CD8-positive, alpha-beta memory T cell (primary cell): ENCODE measurements around the gene B9D1. TPM values are rescaled to one million over a fixed set of nuclear protein-coding genes. Genes with fewer than 3 reads are reported as not detected.

Experiments used
- CTCF ChIA-PET: fragments of 350-600 bp; sonication (Branson Sonifier 250); formaldehyde crosslinking; loops from one replicate; lab custom pipeline; 2021; ENCODE audit warnings: antibody characterized with exemption; lab: Charles Lee
- POLR2A ChIA-PET: fragments of 350-600 bp; sonication (Branson Sonifier 250); formaldehyde crosslinking; loops from one replicate; lab custom pipeline; 2021; ENCODE audit warnings: antibody characterized with exemption; lab: Charles Lee
- DNase-seq, 5 donors: peaks; one replicate each; pipeline versions ENCODE4 v3.0.0 to v3.0.0-alpha.2; 2020 to 2022; ENCODE audit warnings: mixed read lengths in 1 of 5
- H3K27ac ChIP-seq: one replicate; pipeline ENCODE4 v1.7.0; 2013; ENCODE audit warnings: low read depth, mild to moderate bottlenecking, low read length, moderate library complexity
- H3K27me3 ChIP-seq: 2 replicates; pipeline ENCODE4 v1.7.0; 2013; ENCODE audit warnings: low read length, mild to moderate bottlenecking; ENCODE audit not compliant: insufficient read depth, poor library complexity, severe bottlenecking
- H3K36me3 ChIP-seq: 2 replicates; pipeline ENCODE4 v1.7.0; 2013; ENCODE audit warnings: mild to moderate bottlenecking, low read length, moderate library complexity; ENCODE audit not compliant: insufficient read depth
- H3K4me1 ChIP-seq: 2 replicates; pipeline ENCODE4 v1.7.0; 2013; ENCODE audit warnings: mild to moderate bottlenecking, low read length, moderate library complexity; ENCODE audit not compliant: insufficient read depth
- H3K4me3 ChIP-seq: 2 replicates; pipeline ENCODE4 v1.7.0; 2013; ENCODE audit warnings: mild to moderate bottlenecking, low read length
- H3K9me3 ChIP-seq: 2 replicates; pipeline ENCODE4 v1.7.0; 2013; ENCODE audit warnings: mild to moderate bottlenecking, low read length
- H3K27ac Mint-ChIP-seq, 8 donors: one replicate each; pipeline ENCODE4 v1.8.0; 2020 to 2021; ENCODE audit warnings: mixed read lengths in 8 of 8, mild to moderate bottlenecking in 6 of 8, inconsistent platforms in 3 of 8, moderate library complexity in 3 of 8
- H3K27me3 Mint-ChIP-seq, 2 donors: one replicate each; pipeline ENCODE4 v1.8.0; 2020 to 2021; ENCODE audit warnings: mixed read lengths in 2 of 2, mild to moderate bottlenecking in 1 of 2, moderate library complexity in 1 of 2
- H3K36me3 Mint-ChIP-seq, 3 donors: one replicate each; pipeline ENCODE4 v1.8.0; 2020 to 2021; ENCODE audit warnings: mixed read lengths in 3 of 3, inconsistent platforms in 1 of 3, mild to moderate bottlenecking in 1 of 3
- H3K4me1 Mint-ChIP-seq, 3 donors: one replicate each; pipeline ENCODE4 v1.8.0; 2020 to 2021; ENCODE audit warnings: mixed read lengths in 3 of 3, inconsistent platforms in 1 of 3, mild to moderate bottlenecking in 1 of 3
- H3K4me3 Mint-ChIP-seq, 7 donors: one replicate each; pipeline ENCODE4 v1.8.0; 2020 to 2021; ENCODE audit warnings: mixed read lengths in 7 of 7, mild to moderate bottlenecking in 6 of 7, moderate library complexity in 4 of 7, inconsistent platforms in 2 of 7
- H3K9me3 Mint-ChIP-seq, 5 donors: one replicate each; pipeline ENCODE4 v1.8.0; 2020 to 2022; ENCODE audit warnings: mixed read lengths in 5 of 5, mild to moderate bottlenecking in 3 of 5, moderate library complexity in 2 of 5, inconsistent platforms in 1 of 5
- polyA plus RNA-seq: library from polyadenylated mRNA; unstranded; fragments of 300-500 nt; fragmentation: Illumina TruSeq; gene quantifications from one replicate; pipeline ENCODE4 v1.2.3, GENCODE V29; 2021
- total RNA-seq, 2 experiments: library from RNA; stranded (reverse); gene quantifications; one replicate each; pipeline ENCODE4 v1.2.3, GENCODE V29; 2021

The B9D1 gene
- total and polyA plus RNA-seq, 3 experiments from 2014 or later = 0.67 to 6.8 (median 4.8) TPM

DNA sequence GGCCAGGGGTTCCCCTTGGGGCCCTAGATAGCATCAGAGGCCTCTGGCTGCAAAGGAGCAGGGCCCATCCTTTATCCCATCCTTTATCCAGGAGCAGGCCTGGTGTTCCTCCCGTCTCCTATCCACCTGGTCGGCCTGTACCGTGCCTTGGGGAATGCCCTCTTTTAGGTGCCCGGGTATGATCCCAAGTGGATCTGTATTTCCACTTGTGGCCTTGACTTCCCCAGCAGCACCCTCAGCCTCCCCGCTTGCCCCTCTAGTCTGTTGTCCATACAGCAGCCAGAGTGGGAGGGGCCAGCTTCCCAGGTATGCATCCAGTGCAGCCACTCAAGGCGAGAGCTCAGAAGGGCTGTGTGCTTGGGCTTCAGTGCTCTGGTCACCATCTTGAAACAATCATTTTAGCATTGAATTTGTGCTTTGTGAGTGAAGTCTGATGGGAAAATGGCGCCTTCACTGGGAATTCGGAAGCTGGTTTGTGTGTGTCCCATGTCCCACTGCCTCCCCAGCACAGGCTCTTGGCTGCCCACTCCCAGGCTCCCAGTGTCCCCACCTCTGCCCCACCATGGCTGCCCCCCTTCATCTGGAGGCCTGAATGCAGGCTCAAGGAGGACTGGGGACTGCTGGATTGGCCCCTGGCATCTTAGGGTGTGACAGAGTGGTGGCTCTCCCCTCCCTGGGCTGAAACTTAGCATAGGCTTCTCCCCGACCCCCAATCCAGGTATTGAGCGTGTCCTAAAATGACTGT is 45.2 kb upstream of the B9D1 start:
- Mint-ChIP-seq H3K36me3 (peaks cover 0 to 1% (median 0%) of the 10 kb centered on the region in 3 donors), H3K27ac (no peak overlapping the region), H3K4me1 (no peaks in the 10 kb centered on the region), H3K9me3 (no peaks in the 10 kb centered on the region), H3K27me3 (no peaks in the 10 kb centered on the region), H3K4me3 (no peak overlapping the region)
- no peak for DNase-seq
- Histone ChIP-seq H3K27me3 (no peaks in the 10 kb centered on the region), H3K9me3 (no peaks in the 10 kb centered on the region), H3K4me3 (no peak overlapping the region), H3K27ac (no peak overlapping the region), H3K36me3 (no peaks in the 10 kb centered on the region), H3K4me1 (no peaks in the 10 kb centered on the region)
- ChIA-PET CTCF (interaction anchor here (1.4 kb wide), 1 partner anchor 45 kb away, joined by 3 read pairs; no protein-coding TSS in a partner anchor), POLR2A (no interaction called here)

DNA sequence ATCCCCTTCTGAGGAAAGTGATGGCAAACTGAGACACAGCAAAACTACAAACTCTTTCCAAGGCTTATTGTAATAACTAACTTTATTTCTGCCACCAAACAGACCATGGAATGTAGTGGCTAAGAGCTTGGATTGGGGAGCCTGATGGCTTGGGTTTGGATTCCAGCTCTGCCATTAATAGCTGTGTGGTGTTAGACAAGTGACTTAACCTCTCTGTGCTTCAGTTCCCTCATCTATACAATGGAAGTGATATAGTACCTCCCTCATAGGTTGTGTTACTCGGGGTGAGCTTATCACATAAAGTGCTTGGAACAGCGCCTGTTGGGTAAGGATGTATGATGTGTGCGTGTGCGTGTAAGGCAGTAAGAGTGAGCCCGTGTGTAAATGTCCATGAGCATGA is 42.6 kb upstream of the B9D1 start:
- Histone ChIP-seq H3K36me3 (no peaks in the 10 kb centered on the region), H3K4me1 (no peaks in the 10 kb centered on the region), H3K4me3 (no peak overlapping the region), H3K27ac (no peak overlapping the region), H3K9me3 (no peaks in the 10 kb centered on the region), H3K27me3 (no peaks in the 10 kb centered on the region)
- Mint-ChIP-seq H3K36me3 (peaks cover 0 to 1% (median 0%) of the 10 kb centered on the region in 3 donors), H3K4me3 (no peak overlapping the region), H3K9me3 (no peaks in the 10 kb centered on the region), H3K27ac (peak overlapping the region in 1 of 8 donors; percentile 77), H3K27me3 (peaks cover 0 to 2% of the 10 kb centered on the region in 2 donors), H3K4me1 (no peaks in the 10 kb centered on the region)
- ChIA-PET CTCF (interaction anchor here (1.0 kb wide), 1 partner anchor 42 kb away, joined by 3 read pairs; no protein-coding TSS in a partner anchor), POLR2A (no interaction called here)
- no peak for DNase-seq

DNA sequence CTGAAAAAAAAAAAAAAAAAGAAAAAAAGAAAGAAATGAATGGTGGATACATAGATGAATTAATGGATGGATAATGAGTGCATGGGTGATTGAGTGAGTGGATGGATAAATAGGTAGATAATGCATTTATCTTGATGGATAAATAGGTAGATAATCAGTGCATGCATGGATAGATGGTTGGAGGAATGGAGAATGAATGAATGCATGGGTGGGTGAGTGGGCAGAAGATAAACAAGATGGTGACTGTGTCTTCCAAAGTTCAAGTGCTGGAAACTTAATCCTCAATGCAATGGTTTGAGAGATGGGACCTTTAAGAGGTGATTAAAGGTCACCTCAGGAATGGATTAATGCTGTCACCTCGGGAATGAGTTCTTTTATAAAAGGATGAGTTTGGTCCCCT is 41.7 kb upstream of the B9D1 start:
- Mint-ChIP-seq H3K27ac (no peak overlapping the region), H3K27me3 (peaks cover 0 to 2% of the 10 kb centered on the region in 2 donors), H3K4me1 (no peaks in the 10 kb centered on the region), H3K9me3 (no peaks in the 10 kb centered on the region), H3K36me3 (peaks cover 0 to 1% (median 0%) of the 10 kb centered on the region in 3 donors), H3K4me3 (no peak overlapping the region)
- CTCF ChIA-PET = no interaction called here
- Histone ChIP-seq H3K9me3 (no peaks in the 10 kb centered on the region), H3K36me3 (no peaks in the 10 kb centered on the region), H3K27me3 (no peaks in the 10 kb centered on the region), H3K4me3 (no peak overlapping the region), H3K27ac (no peak overlapping the region), H3K4me1 (no peaks in the 10 kb centered on the region)
- POLR2A ChIA-PET = no interaction called here
- DNase-seq = no peak

DNA sequence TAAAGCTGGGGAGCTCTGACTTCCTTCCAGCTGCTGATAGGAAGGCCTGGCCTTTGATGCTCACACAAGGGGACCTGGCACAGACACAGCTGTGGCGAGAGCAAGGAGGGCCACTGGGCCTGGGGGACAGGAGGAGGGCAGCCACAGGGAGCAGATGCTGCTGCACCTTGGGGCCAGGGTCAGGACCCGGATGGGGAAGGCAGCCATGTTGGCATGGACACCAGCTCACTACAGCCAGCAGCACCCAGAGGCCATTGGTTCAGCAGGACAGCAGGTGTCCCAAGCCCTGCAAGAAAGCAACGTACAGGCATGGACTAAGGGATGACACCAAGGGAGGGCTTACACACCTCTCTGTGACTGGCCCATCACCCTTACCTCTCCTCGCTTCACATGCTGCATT is 40.5 kb upstream of the B9D1 start:
- ChIA-PET POLR2A (no interaction called here), CTCF (interaction anchor here (1.0 to 1.6 kb wide), 2 partner anchors 25 to 30 kb away, joined by 3 read pairs; no protein-coding TSS in a partner anchor)
- no peaks in the 10 kb centered on the region for H3K27me3 ChIP-seq
- no peaks in the 10 kb centered on the region for H3K9me3 Mint-ChIP-seq
- H3K4me1 ChIP-seq = no peaks in the 10 kb centered on the region
- no peak overlapping the region for H3K27ac ChIP-seq
- peaks cover 0 to 2% of the 10 kb centered on the region in 2 donors for H3K27me3 Mint-ChIP-seq
- H3K9me3 ChIP-seq = no peaks in the 10 kb centered on the region
- H3K4me1 Mint-ChIP-seq = no peaks in the 10 kb centered on the region
- peaks cover 0 to 1% (median 0%) of the 10 kb centered on the region in 3 donors for H3K36me3 Mint-ChIP-seq
- no peaks in the 10 kb centered on the region for H3K36me3 ChIP-seq
- DNase-seq = no peak
- H3K4me3 Mint-ChIP-seq = no peak overlapping the region
- H3K4me3 ChIP-seq = no peak overlapping the region
- H3K27ac Mint-ChIP-seq = peak overlapping the region in 1 of 8 donors; percentile 69

DNA sequence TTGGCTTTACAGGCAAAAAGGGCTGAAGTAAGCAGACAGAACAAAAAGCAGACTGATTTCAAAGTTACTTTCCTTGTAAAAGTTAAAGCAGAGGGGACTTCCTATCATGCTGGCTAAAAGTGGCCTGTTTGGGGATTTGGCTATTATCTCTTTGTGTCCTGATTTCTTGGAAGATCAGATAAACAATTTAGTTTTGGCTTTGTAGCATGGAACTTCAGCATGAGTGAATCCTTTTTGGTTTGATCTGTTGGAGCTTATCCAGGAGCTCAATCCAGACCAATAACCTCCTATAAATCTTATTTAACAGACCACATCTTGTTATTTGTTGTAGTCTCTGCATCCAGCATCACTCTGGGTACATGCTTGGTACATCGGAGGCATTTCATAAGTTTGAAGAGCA is 39.6 kb upstream of the B9D1 start:
- Mint-ChIP-seq H3K4me3 (no peak overlapping the region), H3K36me3 (peaks cover 0 to 1% (median 0%) of the 10 kb centered on the region in 3 donors), H3K27ac (no peak overlapping the region), H3K27me3 (peaks cover 0 to 2% of the 10 kb centered on the region in 2 donors), H3K9me3 (no peaks in the 10 kb centered on the region), H3K4me1 (no peaks in the 10 kb centered on the region)
- Histone ChIP-seq H3K27me3 (no peaks in the 10 kb centered on the region), H3K4me3 (no peak overlapping the region), H3K27ac (no peak overlapping the region), H3K9me3 (no peaks in the 10 kb centered on the region), H3K4me1 (no peaks in the 10 kb centered on the region), H3K36me3 (no peaks in the 10 kb centered on the region)
- CTCF ChIA-PET = interaction anchor here (1.6 kb wide), 1 partner anchor 24 kb away, joined by 3 read pairs; no protein-coding TSS in a partner anchor
- POLR2A ChIA-PET = no interaction called here
- no peak for DNase-seq

DNA sequence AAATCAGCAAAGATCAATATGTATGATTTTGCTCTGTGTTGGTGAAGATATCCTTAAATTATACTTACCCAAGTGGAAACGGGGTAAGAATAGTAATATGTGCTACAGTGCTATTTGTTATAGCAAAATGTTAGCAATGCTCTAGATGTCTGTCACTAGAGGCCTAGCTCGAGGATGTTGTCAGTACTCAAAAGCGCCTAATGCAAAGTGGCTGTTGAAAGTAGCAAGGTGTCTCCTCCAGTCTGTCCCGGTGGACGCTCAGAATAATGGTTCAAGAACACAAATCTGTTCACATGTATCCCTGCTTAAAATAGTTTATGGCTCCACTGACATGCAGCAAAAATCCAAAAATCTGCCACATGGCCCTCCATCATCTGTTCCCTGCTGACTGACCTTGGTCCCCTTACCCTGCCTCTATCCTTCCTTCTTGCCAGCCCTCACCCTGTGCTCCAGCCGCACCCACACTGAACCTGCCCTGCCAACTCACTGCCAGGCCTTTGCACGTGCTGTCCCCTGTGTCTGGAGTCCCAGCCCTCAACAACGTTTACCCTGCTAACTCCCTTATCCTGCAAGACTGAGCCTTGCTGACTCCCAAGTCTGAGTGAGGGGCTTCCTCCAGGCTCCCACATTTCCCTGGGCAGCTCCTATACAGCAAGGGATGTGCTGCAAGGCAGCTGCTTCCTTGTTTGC is 38.9 kb upstream of the B9D1 start:
- H3K4me3 ChIP-seq = no peak overlapping the region
- Mint-ChIP-seq H3K4me1 (no peaks in the 10 kb centered on the region), H3K9me3 (no peaks in the 10 kb centered on the region), H3K36me3 (peaks cover 0 to 3% (median 0%) of the 10 kb centered on the region in 3 donors), H3K4me3 (no peak overlapping the region), H3K27ac (no peak overlapping the region), H3K27me3 (peaks cover 0 to 3% of the 10 kb centered on the region in 2 donors)
- CTCF ChIA-PET = interaction anchor here (1.2 to 1.6 kb wide), 2 partner anchors 24 to 38 kb away, joined by 3 read pairs; no protein-coding TSS in a partner anchor
- no peaks in the 10 kb centered on the region for H3K4me1 ChIP-seq
- H3K27ac ChIP-seq = no peak overlapping the region
- no peaks in the 10 kb centered on the region for H3K27me3 ChIP-seq
- DNase-seq = no peak
- POLR2A ChIA-PET = no interaction called here
- no peaks in the 10 kb centered on the region for H3K9me3 ChIP-seq
- H3K36me3 ChIP-seq = no peaks in the 10 kb centered on the region

DNA sequence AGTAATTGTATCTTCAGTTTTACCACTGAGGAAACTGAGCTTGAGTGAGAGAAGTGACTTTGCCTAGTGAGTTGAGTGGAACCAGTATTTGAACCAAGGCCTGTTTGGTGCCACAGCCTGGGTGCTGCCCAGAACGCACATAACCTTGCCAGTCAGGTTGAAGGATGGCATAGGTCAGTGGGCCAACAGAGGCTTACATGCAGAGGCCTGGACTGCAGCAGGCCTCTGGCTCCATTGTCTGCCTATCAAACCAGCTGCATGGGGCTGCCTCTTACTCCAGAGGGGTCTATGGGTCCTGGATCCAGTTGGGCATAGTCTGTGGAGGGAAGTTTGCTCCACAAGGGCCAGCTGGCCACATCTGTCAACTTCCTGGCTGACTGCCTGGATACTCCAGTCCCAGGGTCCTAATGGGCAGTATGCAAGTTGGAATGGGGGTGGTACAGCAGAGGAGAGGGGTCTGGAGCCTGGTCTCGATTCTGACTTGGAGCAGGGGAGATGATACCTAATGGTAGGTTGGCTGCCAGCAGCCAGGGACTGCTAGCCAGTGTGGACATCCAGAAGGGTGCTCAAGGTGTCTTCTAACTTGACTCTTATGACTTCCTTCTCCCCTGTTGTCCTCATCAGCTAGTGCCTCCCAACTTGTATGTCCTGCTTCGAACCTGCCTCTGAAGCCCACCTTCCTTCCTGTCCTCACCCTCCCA is 37.4 kb upstream of the B9D1 start:
- Histone ChIP-seq H3K27ac (no peak overlapping the region), H3K9me3 (no peaks in the 10 kb centered on the region), H3K27me3 (no peaks in the 10 kb centered on the region), H3K4me1 (no peaks in the 10 kb centered on the region), H3K36me3 (no peaks in the 10 kb centered on the region), H3K4me3 (no peak overlapping the region)
- H3K36me3 Mint-ChIP-seq = peaks cover 0 to 4% (median 0%) of the 10 kb centered on the region in 3 donors
- no peaks in the 10 kb centered on the region for H3K9me3 Mint-ChIP-seq
- no peak for DNase-seq
- peaks cover 0 to 4% of the 10 kb centered on the region in 2 donors for H3K27me3 Mint-ChIP-seq
- ChIA-PET CTCF (interaction anchor here (1.2 kb wide), 1 partner anchor 37 kb away, joined by 3 read pairs; no protein-coding TSS in a partner anchor), POLR2A (no interaction called here)
- no peak overlapping the region for H3K27ac Mint-ChIP-seq
- no peak overlapping the region for H3K4me3 Mint-ChIP-seq
- no peaks in the 10 kb centered on the region for H3K4me1 Mint-ChIP-seq
